ENCODE results near the gene ZMYM4.
"Not testable (repeated sequence)": the region's sequence is repeated elsewhere in the genome, so short reads cannot be mapped to it uniquely, and the experiment has no call there.

ZMYM4 gene

GRCh38 chr1:35463749-35464148 lies 195.2 kb downstream of the ZMYM4 start:
- DNase-seq; in situ Hi-C loops (cut with HindIII; ENCODE audit: low pct_ligation_motif_present, low pct_unique_long_range_greater_than_20kb, low sequenced_read_pairs): not testable (repeated sequence)

- in situ Hi-C loops (cut with HindIII; ENCODE audit: low pct_ligation_motif_present, low pct_unique_long_range_greater_than_20kb, low sequenced_read_pairs), result no loop called here
- DNase-seq, result no peak
Observed at GRCh38 chr1:35466120-35466519, 197.6 kb downstream of the ZMYM4 start.

DNA sequence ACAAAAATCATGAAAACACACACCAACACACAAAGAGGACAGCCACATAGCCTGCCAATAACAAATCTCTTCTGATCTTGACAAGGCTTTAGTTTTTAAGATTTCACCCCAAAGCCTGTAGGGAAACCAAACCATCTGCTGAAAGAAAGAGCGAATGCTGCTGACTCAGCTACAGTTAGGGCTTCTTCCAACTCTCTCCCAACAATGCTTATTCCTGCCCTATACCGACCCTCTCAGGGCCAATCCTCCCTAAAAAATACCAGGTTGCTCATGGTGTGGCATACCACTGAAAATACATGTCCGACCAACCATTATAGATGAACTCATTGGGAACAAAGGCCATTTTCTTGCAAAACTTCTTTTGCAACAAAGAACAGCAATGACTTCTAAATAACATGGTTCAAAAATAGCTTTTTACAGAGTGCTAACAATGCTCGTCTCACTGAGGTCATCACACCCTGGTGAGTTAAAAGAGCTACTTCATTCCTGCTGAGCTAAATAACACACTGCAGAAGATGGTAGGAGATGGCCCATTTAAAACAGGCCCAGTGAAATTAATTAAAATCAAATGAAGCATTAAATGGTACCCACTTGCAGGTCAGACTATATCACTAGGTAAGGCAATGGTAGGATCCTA lies 202.6 kb downstream of the ZMYM4 start:
- in situ Hi-C loops (cut with HindIII; ENCODE audit: low pct_ligation_motif_present, low pct_unique_long_range_greater_than_20kb, low sequenced_read_pairs), result no loop called here
- no peak for DNase-seq
